HG02623 (cell line): ENCODE data around the gene JUN.
A peak's percentile ranks its signal among the peaks of the same experiment; 100 is the strongest.

Experiments used
- ATAC-seq: cut with Tn5 transposase; IDR thresholded peaks from one replicate; pipeline ENCODE4 v1.9.1; 2021; ENCODE audit warnings: moderate library complexity; ENCODE audit not compliant: unreplicated experiment

JUN gene

DNA sequence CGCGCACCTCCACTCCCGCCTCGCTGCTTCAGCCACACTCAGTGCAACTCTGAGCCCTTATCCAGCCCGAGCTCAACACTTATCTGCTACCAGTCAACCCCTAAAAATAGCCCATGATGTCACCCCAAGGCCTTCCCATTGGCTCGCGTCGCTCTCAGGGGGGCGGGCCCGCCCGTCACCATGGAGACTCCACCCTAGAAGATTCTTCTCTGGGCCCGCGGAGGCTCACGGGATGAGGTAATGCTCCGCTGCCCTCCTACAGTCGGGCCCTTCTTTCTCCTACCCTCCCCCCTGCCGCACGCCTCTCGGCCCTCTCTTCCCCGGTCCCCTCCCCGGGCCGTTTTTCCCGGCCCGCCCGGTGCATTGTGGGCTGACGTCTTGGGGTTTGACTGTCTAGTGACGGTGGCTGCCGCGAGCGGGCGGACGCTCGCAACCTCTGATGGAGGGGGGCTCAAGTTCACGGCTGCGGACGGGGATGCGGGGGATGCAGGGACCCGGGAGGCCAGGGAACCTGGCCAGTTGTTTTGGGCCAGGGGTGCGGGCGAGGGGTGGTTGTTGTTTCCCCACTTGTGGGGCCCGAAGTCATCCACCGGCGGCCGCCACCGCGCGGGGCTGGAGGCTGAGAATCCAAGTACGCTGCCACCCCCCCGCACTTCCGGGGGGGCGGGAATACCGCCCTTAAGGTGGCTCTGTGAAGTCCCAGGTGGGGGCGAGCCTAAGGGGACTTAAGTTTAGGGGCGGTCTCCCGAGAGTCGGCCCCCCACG lies at the start of gene JUN:
Gene JUN, minus strand, starts transcription at position 55 of the 765 bp plus-strand sequence. CDS start 977 bp downstream, outside the sequence.
- ATAC-seq = peak; percentile 75

DNA sequence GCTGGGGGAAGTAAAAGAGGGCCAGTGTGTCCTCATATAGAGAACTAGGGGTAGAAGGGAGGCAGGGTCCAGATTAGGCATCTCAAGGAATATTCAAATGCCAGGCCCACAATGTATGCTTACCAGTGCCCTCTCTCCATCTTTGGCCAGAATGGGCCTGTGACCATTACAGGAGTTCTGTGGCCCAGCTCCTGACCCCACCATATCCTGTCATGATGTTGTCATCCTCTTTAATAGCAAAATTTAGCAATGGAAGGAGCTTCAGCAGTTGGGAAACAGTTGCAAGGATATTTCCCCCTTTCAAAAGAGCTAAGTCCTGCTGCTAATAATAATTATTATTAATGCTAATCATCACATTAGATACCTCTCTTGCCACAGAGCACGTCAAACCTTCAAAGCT lies 49.3 kb upstream of the JUN start:
- ATAC-seq = no peak

DNA sequence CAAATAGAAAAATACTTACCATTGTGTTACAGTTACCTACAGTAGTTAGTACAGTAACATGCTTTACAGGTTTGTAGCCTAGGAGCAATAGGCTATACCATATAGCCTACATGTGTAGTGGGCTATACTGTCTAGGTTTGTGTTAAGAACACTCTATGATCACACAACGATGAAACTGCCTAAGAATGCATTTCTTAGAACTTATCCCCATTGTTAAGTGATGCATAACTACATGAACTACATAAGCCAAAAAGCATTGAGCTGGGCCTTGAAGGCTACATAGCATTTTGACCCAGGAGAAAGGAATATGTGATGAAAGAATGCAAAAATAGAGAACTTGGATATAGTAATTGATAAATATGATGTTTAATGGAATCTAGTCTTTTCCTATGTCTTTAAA lies 46.4 kb upstream of the JUN start:
- ATAC-seq = no peak

DNA sequence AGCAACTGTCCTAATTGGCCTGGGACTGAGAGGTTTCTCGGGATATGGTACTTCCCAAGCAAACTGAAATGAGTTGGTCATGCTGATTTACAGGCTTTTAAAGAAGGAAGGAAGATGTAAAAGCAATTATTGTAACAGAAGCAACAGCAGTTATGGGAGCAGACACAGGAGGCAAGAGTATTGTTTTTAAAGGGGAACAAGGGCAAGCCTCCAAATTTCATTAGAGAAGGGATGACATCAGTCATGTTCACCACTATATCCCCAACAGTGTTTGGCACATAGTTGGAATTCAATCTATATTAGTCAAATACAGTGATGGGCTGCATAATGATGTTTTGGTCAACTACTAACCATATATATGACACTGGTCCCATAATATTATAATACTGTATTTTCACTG lies 46.0 kb upstream of the JUN start:
- ATAC-seq = no peak

DNA sequence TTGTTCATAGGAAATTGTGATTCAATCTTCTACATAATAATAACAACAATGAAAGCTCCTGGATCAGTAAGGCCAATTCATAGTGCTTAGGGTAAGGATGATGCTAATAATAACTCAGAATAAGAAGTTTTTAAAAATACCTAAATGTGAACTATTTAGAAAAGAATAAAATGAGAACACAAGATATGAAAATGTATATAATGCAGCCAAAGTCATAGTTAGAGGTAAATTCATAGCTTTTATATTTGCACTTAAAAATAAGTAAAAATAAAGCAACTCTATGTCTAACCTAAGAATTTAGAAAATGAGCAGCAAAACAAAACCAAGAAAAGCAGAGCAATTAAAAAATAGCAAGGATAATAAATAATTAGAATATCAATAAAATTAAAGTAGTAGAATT lies 43.5 kb upstream of the JUN start:
- no peak for ATAC-seq

DNA sequence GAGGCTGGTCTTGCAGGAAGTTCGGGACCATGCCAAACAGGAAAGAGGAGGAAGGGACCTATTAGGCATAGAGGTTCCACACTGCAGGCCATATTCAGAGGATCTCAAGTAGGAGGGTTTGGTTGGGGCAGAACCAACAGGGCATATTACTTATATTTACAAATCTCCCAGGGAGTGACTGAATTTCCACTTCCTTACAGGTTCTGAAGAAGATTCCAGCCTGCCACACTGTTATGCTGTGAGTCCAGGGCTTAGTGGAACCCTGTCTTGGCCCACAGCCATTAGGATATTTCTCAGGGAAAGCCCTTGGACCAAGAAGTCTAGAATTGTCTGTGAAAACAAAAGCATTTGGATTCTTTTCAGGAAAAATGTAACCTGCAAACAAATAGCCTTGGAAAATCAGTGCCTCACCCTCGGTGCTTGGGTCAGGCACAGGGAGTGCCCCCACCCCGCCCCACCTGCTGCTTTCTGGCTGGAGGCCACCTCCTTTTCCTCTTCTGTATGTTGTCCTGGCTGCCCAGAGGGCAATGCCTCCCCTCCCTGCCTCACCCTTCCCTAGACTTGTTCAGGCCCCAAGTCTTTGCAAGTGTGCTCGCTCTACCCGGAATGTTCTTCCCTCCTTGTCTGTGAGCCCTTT lies 41.0 kb upstream of the JUN start:
- ATAC-seq = no peak

DNA sequence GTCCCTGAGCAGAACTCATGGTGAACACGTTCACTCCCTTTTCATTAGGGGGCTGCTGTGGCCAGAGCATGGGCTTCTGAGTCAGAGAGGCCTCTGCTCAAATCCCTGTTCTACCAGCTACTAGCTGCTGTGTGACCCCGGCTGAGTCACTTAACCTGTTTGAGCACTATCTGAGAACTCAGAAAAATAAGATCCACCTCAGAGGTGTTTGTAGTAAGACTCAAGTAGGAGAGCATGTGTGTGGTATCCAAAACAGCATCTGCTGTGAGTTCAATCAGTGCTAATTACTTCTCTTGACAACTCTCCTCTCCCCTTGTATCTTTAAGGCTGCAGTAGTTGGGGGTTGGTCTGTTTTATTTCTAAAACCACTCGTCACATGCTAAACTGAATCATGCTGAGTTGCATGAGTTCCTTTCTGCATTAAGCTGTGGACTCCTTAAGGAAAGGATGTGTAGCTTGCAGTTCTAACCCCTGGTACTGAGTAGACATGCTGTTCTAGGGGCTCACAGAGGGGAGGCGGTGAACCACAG lies 39.7 kb upstream of the JUN start:
- ATAC-seq = no peak

DNA sequence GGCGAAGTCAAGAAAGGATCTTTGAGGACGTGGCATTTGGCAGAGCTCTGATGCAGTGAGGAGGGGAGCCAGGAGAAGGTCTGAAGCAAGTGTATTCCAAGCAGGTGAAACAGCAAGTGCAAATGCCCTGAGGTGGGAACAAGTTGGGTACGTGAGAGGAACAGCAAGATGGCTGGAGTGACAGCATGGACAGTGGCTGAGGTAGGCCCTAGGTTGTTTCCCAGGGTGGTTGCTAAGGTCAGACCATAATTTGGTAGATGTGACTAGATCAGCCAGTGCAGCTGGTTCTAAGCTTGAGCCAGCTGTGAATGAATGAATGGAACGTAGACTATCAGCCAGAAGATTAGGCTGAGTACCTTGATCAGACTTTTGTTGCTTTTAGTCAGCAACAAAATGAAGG lies 37.5 kb upstream of the JUN start:
- ATAC-seq = no peak

DNA sequence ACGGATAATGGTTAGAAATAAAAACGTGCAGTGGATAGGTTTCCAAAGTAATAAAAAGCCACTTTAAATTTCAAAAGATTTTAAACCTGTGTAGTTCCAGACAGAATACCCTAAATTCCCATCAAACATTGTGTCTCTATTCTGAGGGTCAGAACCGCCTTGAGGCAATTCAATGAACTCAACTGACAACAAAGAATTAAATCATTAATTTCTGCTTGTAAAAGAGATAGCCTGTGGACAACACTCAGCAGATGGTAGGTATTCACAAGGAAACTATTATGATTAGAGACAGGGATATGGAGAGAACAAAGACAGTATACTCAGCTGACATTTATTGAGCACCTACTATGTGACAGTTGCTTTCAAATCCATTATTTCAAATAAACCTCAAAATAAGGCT lies 35.1 kb upstream of the JUN start:
- no peak for ATAC-seq

DNA sequence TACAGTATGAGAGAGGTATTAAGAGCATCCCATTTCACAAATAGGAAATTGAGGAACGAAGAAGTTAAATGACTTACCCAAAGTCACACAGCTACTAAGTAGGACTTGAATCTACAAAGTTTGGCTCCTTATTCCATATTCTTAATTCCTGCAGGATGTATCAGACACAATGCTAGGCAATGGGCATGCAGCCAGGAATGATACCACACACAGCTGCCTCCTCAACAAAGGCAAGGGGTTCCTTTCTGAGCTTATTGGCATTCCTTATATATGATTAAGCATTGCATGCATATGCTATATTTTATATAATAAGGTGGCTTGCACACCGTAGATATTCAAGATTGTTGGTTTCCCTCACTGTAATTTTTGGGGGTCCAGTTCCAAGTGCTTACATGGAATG lies 34.2 kb upstream of the JUN start:
- no peak for ATAC-seq

DNA sequence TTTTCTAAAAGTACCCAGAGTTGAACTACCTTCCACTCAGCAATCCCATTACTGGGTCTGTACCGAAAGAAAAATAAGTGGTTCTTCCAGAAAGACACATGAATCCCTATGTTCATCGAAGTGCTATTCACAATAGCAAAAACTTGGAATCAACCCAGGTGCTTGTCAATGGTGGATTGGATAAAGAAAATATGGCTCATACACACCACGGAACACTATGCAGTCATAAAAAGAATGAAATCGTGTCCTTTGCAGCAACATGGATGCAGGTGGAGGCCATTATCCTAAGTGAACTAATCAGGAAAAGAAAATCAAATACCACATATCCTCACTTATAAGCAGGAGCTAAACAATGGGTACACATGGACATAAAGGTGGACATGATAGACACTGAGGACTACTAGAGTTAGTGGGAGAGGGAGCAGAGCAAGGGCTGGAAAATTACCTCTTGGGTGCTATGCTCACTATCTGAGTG lies 32.9 kb upstream of the JUN start:
- no peak for ATAC-seq

DNA sequence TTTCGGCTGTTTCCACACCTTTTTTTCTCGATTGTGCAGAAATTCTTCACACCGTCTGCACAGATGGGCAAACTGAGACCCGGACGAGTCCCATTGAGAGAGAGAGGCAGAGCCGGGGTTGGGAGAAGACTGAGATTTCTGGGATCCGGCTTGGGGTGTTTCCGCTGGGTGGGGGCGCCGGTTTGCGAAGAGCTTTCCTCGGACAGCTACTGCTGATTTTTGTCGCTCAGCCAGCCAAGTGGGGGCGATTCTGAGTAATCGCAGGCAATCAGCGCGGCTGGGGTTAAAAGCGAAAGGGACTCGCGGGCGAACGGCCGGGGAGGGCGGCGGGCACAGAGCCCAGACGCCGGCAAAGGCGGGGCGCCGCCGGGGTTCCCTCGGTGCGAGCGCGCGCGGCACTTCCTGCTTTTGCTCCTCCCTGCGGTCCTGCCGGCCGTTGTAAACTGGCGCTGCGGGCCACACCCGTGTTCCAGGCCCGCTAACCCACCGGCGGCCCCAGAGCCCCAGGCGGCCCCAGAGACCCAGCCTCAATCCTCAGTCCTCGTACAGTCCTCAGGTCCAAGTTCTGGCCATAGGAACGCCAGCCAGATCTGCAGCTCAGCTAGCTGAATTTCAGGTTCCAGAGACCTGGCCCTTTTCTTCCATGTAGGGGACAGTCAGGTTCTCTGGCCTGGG lies 32.4 kb upstream of the JUN start:
- ATAC-seq = peak; percentile 84

DNA sequence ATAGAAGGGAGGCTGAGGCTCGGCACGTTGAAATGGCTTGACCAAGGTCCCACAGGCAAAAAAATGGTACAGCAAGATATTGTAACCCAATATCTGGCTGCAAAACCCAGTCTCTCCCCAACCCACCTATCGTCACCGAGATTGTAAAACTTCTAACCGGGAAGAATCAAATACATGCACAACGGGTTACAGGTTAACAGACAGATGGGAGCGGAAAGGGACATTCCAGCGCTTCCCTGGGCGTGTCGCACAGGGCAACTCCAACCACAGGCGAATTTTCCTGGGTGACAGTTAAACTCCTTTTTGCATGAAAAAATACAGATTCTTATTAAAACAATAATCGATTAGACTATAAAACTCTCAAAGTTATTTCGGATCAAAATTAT lies 31.8 kb upstream of the JUN start:
- no peak for ATAC-seq

DNA sequence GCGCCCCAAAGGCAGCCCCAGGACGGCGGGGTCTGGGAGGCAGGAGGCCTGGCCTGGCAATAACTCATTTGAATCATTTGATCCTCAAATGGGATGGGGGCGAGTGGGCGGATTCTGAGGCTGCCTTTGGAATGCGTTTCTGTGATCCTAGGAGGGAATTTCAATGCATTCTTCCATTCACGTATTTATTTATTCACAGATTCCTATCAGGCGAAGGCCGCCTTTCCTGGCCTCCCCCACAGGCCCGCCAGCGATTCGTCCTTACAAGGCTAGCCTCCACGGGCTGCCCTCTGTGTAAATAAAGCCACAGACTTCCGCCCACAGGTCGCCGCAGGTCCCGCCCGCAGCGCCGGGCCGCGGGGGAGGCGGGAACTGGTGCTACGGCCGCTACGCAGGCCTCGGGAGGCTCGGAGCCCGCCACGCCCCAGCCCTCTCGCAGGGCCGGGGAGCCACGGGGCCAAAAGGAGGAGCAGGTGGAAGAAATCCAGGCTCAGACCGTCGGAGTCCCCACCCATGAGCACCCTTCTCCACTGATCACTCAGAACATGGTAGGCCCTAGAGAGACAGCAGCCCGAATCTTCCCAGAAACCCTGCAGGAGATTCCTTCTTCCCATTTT lies 31.3 kb upstream of the JUN start:
- peak; percentile 47 for ATAC-seq

DNA sequence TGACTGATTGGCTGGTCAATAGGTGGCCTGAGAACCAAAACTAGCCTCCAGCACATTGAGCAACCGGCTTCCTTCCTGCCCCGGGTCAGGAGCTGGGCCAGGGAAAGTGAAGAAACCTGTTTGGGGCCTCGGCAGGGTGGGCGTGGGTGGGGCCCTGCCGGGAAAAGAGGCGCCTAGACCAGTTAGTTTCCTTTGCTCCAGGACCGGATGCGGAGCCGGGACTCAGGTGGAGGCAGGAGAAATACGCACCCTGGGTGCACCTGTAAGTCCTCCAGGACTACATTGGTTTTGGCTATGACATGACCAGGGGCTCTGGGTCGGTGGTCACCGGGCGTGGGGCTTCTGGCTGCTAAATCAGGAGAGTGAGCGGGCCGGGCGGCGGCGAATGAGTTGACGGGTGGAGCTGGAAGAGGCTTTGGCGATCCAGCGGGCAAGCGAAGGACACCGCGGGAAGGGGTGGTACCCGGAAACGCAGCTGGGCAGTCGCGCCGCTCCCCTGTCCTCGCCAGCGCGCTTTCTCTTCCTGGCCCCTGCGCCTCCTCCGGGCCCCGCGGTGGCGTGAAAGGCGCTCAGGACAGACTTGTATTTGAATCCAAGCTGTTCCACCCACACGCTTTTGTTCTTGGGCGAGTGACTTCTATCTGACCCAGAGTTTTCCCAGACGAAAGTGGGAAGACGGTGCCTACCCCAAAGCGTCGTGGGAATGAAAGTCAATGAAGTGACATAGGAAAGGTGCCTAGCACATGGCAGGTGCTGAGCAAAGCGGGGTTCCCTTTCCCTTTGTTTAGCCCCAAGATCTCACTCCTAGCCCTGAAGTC lies 30.6 kb upstream of the JUN start:
- no peak for ATAC-seq

DNA sequence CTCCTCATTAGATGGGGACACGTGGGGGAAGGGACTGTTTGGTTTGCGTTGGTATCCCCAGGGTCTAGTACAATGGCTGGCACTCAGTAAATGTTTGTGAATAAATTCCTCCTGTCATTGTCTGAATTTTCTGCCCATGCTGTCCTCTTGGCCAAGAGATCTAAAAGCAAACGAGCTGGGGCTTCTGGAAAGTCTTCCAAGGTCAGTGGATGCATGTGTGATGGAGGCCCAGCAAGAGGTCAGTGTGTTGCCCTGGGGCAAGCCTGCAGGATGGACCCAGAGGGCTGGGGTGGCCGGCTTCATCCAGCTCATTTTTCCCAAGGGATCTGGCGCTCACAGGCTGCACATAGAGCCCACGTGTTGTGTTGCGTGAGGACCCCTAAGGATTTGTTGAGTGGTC lies 30.0 kb upstream of the JUN start:
- ATAC-seq = no peak

DNA sequence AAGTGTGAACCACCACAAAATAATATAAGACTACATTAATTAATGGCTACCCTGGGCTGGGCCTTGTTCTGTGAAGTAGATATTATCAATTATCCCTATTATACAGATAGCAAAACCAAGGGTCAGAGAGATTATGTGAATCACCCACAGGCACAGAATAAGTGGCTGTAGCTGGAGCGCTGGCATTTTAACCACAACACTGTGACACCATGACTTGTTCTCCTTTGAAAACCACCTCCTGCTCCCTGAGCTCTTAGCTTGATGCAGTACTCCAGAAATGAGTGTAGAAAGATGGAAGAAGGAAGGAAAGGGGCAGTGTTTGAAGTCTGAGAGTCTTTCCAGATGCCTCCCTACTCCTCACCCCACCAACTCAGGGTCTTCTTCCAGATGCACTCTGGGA lies 29.5 kb upstream of the JUN start:
- no peak for ATAC-seq

DNA sequence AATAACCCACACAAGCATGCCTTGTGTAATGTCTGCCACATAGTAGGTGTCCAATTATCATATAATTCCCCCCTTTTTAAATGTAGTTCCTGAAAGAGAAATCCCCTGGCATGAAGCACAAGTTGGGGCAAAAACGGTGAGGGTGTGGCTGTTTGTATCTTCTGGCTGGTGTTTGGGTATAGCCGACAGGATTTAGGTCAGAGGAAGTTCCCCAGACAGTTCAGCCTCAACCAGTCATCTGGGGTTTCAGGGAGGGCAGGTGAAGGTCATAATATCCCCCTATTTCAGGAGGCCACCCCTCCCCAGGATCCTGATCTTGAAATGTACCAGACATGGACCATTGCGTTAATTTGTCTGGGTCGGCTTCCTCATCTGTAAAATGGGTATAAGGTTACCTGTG lies 29.1 kb upstream of the JUN start:
- no peak for ATAC-seq

DNA sequence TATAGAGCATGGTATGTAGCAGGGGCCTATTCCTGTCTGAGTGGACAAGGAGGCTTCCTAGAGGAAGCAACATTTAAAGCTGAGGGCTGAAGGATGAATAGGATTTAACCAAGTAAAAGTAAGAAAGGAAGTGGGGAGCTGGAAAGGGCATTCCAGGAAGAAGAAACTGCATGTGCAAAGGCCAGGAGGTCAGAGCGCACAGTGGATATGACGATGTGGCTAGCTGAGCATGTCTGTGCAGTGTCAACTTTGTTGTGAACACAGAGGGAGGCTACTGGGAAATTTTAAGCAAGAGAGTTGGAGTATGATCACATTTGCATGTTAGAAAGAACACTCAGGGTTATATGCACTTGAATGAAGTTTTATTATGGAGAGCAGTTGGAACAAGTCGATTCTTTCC lies 28.6 kb upstream of the JUN start:
- no peak for ATAC-seq

DNA sequence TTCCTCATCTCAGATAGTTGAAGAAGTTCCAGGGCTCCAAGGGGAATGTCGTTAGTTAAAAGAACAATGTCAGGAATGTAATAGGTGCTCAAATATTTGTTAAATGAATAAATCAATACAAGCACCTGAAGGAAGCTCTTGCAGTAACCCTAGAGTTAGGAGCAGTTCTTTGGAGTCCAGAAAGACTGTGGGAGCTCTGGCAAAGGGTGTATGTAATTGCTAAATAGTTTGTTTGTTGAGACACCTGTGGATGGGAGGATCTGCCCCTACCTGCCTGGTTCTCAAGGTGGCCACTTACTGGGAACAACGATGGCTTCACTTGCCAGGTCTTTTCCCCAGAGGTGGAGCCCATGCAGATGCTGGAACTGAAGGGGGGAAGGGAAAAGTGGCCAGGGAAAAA lies 27.5 kb upstream of the JUN start:
- no peak for ATAC-seq
